ENCODE results near the gene MLIP.

- TF ChIP-seq CTCF (IDR thresholded peaks at IDR 0.05) (no peak), EZH2 (IDR thresholded peaks at IDR 0.05) (no peak)
Observed at GRCh38 chr6:54198134-54198533, 86.9 kb downstream of the MLIP start.

All from neural progenitor cell (in vitro differentiated cells).